ENCODE measurements around the gene SLC13A4.
"Not testable (repeated sequence)": the region's sequence is repeated elsewhere in the genome, so short reads cannot be mapped to it uniquely, and the experiment has no call there.

Gene SLC13A4, protein sequence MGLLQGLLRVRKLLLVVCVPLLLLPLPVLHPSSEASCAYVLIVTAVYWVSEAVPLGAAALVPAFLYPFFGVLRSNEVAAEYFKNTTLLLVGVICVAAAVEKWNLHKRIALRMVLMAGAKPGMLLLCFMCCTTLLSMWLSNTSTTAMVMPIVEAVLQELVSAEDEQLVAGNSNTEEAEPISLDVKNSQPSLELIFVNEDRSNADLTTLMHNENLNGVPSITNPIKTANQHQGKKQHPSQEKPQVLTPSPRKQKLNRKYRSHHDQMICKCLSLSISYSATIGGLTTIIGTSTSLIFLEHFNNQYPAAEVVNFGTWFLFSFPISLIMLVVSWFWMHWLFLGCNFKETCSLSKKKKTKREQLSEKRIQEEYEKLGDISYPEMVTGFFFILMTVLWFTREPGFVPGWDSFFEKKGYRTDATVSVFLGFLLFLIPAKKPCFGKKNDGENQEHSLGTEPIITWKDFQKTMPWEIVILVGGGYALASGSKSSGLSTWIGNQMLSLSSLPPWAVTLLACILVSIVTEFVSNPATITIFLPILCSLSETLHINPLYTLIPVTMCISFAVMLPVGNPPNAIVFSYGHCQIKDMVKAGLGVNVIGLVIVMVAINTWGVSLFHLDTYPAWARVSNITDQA

DNA sequence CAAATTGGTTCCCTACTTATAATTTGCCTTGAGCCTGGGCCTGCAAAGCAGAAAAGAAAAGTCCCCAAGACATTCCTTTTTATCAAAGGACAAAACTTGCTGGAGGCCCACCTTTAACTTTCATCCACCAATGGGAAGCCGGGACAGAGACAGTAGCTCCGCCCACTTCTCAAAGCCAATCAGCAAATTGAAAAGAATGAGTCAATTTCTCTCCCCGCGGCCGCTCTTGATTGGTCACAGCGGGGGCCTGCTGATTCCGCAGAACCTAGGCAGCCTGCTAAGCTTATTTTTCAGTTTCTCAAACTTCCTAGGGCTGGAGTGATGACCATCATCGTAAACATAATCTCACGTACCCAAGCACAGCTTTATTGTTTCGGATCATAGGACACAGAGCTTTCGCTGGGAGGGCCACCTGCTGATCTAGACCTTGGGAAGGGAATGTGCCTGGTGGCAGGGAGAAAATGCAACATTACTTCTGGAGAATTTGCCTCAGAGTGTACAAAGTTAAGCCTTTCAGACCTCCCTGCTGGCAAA lies at the start of gene SLC13A4:
Gene SLC13A4, minus strand, starts transcription at position 51 of the 534 bp plus-strand sequence. CDS start 690 bp downstream, outside the sequence.
- DNase-seq, result no peak
- no peaks in the 10 kb centered on the region for H3K9me3 ChIP-seq (ENCODE audit: severe bottlenecking)

DNA sequence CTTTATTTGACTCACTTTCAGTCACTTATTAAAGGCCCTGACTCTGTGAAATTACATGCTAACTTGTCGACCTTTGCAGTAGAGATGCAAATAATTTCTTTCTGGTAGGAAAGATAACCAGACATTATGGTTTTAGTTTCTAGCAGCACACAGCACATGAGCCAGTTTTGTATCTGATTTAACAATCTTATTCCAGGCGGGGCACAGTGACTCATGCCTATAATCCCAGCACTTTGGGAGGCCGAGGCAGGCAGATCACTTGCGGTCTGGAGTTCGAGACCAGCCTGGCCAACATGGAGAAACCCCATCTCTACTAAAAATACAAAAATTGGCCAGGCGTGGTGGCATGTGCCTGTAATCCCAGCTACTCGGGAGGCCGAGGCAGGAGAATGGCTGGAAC lies 47.9 kb upstream of the SLC13A4 start:
- H3K36me3 ChIP-seq; H3K27me3 ChIP-seq (ENCODE audit: insufficient read depth, low read depth, severe bottlenecking); H3K27ac ChIP-seq; H3K9me3 ChIP-seq (ENCODE audit: severe bottlenecking); DNase-seq; H3K4me3 ChIP-seq (ENCODE audit: low read depth, low read length): not testable (repeated sequence)

More for the DNA sequence above, at the start of gene SLC13A4:
- no peak within 1 kb of the TSS for H3K27ac ChIP-seq
- TF ChIP-seq, protein P1, sequence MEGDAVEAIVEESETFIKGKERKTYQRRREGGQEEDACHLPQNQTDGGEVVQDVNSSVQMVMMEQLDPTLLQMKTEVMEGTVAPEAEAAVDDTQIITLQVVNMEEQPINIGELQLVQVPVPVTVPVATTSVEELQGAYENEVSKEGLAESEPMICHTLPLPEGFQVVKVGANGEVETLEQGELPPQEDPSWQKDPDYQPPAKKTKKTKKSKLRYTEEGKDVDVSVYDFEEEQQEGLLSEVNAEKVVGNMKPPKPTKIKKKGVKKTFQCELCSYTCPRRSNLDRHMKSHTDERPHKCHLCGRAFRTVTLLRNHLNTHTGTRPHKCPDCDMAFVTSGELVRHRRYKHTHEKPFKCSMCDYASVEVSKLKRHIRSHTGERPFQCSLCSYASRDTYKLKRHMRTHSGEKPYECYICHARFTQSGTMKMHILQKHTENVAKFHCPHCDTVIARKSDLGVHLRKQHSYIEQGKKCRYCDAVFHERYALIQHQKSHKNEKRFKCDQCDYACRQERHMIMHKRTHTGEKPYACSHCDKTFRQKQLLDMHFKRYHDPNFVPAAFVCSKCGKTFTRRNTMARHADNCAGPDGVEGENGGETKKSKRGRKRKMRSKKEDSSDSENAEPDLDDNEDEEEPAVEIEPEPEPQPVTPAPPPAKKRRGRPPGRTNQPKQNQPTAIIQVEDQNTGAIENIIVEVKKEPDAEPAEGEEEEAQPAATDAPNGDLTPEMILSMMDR (IDR thresholded peaks at IDR 0.05; ENCODE audit: low read depth, low read length), result no peak
- no peak within 1 kb of the TSS for H3K4me3 ChIP-seq (ENCODE audit: low read depth, low read length)
- H3K27me3 ChIP-seq (ENCODE audit: insufficient read depth, low read depth, severe bottlenecking), result no peaks in the 10 kb centered on the region
- no peaks in the 10 kb centered on the region for H3K36me3 ChIP-seq

DNA sequence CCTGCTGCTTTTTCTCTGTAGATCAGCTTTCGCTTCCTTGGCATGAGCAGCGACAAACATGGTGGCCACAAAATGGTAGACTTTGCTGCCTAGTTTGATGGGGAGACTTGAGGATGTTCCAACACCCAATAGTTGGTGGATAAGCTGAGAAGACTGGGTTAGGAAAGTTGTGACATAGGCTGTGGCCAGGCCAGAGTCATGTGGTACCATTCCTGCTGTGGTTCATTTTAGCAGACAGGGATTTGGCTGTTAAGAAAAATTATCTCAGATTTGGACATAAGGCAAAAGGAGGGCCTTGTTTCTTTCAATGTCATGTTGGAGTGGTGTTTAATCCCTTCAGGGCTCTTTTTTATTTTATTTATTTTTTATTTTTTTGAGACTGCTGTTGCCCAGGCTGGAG lies 47.2 kb upstream of the SLC13A4 start:
- Histone ChIP-seq H3K4me3 (ENCODE audit: low read depth, low read length) (no peak overlapping the region), H3K27me3 (ENCODE audit: insufficient read depth, low read depth, severe bottlenecking) (no peaks in the 10 kb centered on the region), H3K9me3 (ENCODE audit: severe bottlenecking) (peaks cover 4% of the 10 kb centered on the region), H3K27ac (no peak overlapping the region), H3K36me3 (no peaks in the 10 kb centered on the region)
- no peak for DNase-seq
- TF ChIP-seq, protein P1 (IDR thresholded peaks at IDR 0.05; ENCODE audit: low read depth, low read length), result no peak

DNA sequence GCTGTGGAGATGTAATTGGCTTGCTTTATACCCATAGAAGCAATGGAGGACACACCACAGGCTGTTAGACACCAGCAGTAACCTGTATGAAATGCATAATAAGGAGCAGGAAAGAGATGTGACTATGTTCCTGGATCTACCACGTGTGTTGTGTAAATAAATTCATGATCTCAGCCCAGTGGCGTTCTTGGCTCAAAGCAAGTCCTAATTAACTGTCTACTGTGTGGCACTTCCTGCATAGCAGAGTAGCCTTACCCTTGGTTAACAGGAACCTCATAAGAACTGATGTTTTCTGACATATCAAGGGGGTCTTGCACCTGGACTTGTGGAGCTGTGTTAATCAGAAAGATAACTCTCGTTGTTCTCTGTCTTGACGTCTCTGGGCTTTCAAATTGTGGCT lies 46.3 kb upstream of the SLC13A4 start:
- no peak overlapping the region for H3K27ac ChIP-seq
- no peak overlapping the region for H3K4me3 ChIP-seq (ENCODE audit: low read depth, low read length)
- H3K9me3 ChIP-seq (ENCODE audit: severe bottlenecking), result peaks cover 4% of the 10 kb centered on the region
- TF ChIP-seq, protein P1 (IDR thresholded peaks at IDR 0.05; ENCODE audit: low read depth, low read length), result no peak
- no peaks in the 10 kb centered on the region for H3K36me3 ChIP-seq
- no peaks in the 10 kb centered on the region for H3K27me3 ChIP-seq (ENCODE audit: insufficient read depth, low read depth, severe bottlenecking)
- DNase-seq, result no peak

DNA sequence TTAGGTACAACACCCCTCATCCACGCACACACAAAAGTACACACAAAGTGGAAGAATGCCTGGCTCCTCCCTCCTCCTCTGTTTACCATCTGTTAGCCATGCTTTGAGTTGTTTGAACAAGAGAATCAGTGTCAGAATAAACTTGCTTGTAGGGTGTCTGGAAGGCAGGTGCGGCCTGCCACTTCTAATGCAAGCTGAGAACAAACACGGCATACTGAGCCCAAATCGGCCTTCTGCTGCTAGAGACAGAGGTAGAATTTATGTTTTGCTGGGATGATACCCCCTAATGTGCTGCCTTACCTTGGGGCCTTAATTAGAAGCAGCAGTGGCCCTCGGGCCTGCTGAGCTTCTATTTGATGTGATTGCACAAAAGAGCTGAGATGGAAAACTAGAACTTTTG lies 45.5 kb upstream of the SLC13A4 start:
- Histone ChIP-seq H3K36me3 (no peaks in the 10 kb centered on the region), H3K4me3 (ENCODE audit: low read depth, low read length) (no peak overlapping the region), H3K27me3 (ENCODE audit: insufficient read depth, low read depth, severe bottlenecking) (no peaks in the 10 kb centered on the region), H3K27ac (no peak overlapping the region), H3K9me3 (ENCODE audit: severe bottlenecking) (peaks cover 4% of the 10 kb centered on the region)
- DNase-seq, result no peak
- TF ChIP-seq, protein P1 (IDR thresholded peaks at IDR 0.05; ENCODE audit: low read depth, low read length), result no peak

DNA sequence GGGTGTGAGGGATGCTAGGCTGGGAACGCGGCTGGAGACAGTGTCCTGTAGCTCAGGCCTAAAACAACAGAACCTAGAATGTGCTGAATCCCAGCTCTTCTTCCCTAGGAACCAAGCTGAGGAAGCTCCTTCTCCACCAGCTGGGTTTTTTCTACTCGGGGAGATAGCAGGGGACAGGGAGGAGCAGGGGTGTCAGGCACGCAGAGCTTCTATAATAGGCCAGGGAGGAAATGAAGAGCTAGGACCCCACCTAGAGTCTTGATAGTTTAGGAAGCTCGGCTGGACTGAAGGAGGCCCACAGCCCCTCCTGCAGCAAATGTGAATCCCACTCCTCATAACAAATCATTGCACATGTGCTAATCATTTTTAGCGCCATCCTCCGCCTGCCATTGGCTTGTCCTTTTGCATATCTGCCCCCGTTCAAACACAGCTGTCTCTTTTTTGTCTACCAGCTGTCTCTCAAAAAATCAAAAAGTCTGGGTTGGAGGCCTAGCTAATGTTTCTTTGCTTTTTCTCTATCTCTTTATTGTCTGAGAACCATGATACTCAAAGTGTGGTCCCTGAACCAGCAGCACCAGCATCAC lies 44.7 kb upstream of the SLC13A4 start:
- Histone ChIP-seq H3K36me3 (no peaks in the 10 kb centered on the region), H3K4me3 (ENCODE audit: low read depth, low read length) (no peak overlapping the region), H3K27ac (no peak overlapping the region), H3K9me3 (ENCODE audit: severe bottlenecking) (no peaks in the 10 kb centered on the region), H3K27me3 (ENCODE audit: insufficient read depth, low read depth, severe bottlenecking) (no peaks in the 10 kb centered on the region)
- DNase-seq, result no peak
- TF ChIP-seq, protein P1 (IDR thresholded peaks at IDR 0.05; ENCODE audit: low read depth, low read length), result no peak
